HG02970 (cell line): Measurements from ENCODE around the gene CCNI.

Experiments
- ATAC-seq: cut with Tn5 transposase; IDR thresholded peaks from one replicate; pipeline ENCODE4 v1.9.1; 2021; ENCODE audit warnings: mild to moderate bottlenecking, moderate library complexity, moderate number of reproducible peaks; ENCODE audit not compliant: unreplicated experiment, low FRiP score

Gene CCNI

DNA sequence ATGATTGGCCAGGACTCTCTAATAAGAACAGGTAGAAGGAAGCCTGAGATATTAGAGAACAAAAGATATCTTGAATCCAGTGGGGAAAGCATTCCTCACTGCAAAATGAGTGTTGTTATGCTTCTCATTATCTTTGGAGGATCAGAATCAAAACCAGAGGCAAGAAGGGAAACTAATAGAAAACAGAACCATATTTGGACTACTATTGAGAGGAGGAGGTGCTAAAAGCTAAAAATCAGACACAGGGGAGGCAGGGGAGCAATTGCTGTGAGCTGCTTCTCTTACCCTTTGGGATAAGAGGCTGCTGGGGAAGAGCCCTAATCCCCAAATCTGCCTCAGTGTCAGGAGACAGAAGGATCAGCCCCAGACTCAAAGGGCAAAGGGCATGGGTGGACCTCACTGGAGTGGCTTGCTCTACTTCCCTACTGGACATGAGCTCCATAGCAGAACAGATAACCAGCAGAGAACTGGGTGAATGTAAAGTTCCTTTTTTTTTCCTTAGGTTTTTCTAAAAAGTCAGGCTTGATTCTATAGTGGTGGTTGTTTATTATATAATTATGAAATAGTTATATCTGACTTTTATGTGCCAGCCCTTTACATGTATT is 66.2 kb downstream of the CCNI start:
- ATAC-seq: no peak

DNA sequence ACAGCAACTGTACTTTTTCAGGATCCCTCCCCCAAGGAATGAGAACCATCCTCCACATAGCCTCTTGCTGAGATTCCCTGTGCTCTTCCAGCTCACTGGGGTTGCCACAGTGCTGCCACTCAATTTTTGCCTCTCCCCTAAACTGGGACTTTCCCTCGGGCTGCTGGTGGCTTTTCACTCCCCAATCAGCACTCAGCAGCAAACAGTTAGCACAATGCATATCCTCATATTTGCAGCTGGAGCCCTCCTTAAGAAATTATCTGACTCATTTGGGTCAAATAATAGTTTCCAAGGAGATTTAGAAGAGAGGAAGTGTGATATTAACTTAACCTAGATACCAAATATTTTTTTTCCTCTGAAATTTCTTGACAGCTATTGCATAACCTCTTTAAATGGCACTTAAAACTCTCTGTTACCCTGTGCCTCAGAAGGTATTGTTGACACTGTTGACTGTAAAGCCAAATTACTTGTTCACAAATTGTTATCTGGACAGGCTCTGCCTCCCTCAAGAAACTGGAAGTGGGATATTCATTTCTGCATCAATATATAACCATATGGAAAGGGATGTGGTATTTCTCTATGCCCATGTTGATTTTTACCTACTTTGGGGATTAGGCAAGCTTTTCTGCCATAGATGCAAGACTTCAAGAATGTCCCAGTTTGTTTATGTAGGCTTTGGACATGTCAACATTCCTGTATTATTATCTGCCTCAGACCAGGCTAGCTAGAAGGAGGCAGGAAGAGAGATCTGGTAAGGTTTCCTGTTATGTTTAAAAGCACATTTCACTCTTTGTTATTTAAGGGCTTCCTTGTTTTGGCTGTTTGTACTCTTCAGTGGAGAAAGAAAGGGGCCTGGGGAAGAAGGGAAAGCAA is 68.2 kb downstream of the CCNI start:
- no peak for ATAC-seq

DNA sequence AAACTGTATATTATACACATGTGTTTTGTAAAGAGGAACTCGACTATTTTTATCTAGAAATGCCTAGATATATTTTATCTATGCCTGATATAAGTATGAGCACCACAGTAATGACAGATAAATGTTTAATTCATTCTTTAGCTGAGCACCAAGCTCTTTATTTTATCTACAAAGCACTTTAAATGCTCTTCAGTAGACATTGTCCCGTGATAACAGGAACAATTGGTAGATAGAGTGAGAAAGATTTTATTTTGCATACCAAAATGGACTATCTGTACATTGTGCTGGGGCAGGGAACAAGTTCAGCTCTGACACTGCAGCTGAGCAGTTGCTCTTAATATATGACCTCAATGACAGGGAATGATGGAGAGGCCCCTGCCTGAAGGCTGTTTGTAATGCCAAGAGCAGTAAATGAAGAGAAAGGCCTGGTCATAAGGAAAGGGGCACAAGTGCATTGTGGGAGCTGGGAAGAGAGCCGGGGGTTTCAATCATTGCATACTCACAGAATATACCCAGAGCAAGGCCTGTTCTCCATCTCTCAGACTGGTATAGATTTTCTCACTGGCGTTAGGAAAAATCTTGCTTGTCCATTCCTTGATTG is 68.9 kb downstream of the CCNI start:
- ATAC-seq: no peak

DNA sequence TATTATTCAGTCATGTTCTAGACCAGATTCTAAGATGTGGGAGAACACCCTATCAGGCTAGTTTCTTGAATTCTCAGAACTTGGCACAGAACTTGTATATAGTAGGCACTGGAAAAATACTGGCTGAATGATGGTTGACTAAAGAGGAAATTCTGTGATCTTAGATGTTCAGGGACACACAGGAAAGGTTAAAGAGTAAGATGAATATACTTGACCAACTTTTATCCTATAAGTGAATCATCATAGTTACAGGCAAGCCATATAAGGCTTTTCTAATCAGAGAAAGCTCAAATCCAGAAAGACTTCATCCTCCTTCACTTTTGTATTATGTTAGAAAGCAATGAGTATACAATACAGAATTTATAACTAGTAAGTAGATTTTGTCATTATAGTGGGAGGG is 72.4 kb downstream of the CCNI start:
- no peak for ATAC-seq

DNA sequence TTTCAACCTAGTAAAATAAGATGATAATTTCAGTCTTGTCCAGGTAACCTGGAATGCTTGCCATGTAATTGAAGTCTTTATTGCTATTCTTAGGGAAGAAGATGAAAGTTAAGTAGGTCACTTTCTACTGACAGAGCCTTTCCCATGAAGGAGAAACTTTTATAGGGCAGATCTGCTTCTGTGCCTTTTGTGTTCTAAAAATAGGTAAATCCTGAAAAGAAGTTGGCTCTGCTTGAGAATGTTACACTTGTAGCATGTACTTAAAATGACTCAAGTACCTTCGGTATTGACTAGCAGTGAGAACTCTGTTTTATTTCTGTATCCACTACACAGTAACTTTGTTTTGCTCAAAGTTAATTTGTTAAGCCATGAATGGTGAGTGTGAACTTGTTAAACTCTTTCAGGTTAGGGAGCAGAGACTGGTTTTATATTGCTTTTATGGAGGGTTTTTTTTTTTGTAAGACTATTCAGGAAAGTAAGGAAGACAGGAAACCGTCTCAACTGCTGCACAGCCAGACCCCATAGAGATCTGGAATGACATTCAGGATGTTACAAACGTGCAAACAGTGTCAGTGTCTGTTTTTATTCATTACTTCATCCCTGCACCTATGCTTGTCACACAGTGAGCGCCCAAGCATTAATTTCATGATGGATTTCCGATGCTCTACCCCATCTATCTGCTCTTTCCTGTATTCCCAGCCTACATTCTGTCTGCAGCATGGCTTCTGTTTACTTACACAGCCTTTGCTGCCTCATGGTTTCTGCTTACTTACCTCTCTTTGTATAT is 73.3 kb downstream of the CCNI start:
- ATAC-seq: no peak

DNA sequence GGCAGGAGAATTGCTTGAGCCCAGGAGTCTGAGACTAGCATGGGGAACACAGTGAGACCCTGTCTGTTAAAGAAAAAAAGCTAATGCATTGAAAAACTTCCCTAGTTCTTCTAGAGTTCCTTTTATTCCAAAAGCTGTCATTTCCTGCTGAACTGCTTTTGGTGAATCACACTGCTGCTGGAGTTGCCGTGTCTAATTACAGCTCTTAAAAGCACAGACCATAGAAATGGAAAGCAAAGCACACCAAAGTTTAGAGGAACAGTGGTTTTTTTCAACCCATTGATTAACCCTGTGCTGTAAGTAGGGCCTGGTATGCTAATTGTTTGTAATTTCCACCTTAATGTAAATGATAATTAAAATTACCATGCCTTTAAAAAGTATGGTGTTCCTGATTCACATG is 73.9 kb downstream of the CCNI start:
- no peak for ATAC-seq

DNA sequence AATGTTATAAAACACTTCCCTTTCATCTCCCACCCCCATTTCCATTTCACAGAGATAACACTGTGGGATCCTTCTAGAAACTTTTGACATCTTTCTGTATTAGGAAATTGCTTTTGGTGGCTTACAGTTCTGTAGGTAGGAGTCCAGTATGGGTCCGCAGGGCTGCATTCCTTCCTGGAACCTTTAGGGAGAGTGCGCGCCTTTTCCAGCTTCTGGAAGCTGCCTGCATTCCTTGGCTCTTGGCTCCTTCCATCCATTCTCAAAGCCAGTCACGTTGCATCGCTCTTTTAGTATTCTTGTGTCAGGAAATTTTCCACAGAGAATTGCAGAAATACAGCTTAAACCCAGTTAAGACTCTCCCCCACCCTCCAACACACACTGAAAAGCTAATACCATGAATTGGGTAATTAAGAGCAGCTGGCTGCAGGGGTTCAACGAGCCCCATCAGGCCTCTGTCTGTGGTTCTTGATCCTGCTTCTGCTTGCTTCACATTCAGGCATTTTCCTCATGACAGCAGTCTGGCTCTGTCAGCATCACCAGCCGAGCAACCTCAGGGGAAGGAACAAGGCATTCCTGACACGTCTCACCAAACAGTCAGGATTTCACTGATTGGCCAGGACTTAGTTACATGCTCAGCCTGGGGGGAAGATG is 77.4 kb downstream of the CCNI start:
- no peak for ATAC-seq

DNA sequence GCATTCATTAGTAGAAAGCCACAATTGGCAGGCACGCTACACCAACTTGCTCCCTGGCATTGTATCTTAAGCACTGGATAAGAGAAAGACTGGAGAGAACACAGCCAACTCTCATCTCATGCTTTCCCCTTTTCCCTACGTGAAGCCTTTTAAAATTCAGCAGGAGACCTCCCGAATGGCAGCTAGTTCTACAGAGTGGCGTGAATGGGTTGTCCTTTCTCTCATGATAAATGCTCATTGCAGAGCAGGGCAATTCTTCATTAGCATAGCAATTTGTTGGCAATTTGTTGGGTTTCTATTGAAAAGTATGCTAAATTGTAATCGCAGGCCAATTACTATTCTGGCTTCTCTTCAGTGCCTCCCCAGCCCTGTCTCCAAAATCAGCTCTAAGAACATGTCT is 78.3 kb downstream of the CCNI start:
- no peak for ATAC-seq
